ENCODE measurements around the gene GADL1. TPM values are rescaled to one million over a fixed set of nuclear protein-coding genes. Genes with fewer than 3 reads are reported as not detected.

Gene GADL1
- polyA plus RNA-seq, 1 donor (not counting 4 experiments of a cell fraction or from before 2014, with no cell fraction given), result not detected

DNA sequence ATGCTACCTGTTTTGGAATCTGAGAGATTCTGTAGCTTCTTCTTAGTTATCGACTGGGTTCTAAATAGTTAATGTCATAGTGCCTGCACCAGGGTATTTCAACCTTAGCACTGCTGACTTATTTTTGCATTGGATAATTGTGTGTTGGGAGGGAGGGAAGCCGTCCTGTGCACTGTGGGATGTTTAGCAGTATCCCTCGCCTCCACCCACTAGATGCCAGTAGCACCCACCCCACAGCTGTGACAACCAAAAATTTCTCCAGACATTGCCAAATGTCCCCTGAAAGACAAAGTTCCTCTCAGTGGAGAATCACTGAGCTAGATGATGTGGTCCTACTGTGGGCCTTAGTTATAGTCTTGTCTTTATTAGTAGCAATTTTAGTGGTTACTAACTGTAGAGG lies 199.8 kb downstream of the GADL1 start:
- H3K9ac ChIP-seq (ENCODE audit: control insufficient read depth, extremely low read depth, insufficient read depth, low read length), result no peak overlapping the region
- no peaks in the 10 kb centered on the region for H3K9me1 ChIP-seq (ENCODE audit: control insufficient read depth, extremely low read depth, insufficient read depth, low read length)
- no peak for TF ChIP-seq EZH2 (IDR thresholded peaks at IDR 0.05; ENCODE audit: low read length)
- no peak for TF ChIP-seq CTCF (optimal IDR thresholded peaks at IDR 0.05 in 1 of 3, IDR thresholded peaks at IDR 0.05 in 1 of 3, conservative IDR thresholded peaks at IDR 0.05 in 1 of 3; ENCODE audit: extremely low read depth in 1 of 3, insufficient read depth in 2 of 3, low read length in 3 of 3)
- peaks cover 41 to 48% of the 10 kb centered on the region in 2 experiments for H3K36me3 ChIP-seq (ENCODE audit: control insufficient read depth in 2 of 2, extremely low read depth in 1 of 2, insufficient read depth in 2 of 2, low read length in 2 of 2)
- H3K4me2 ChIP-seq (ENCODE audit: control insufficient read depth, extremely low read depth, insufficient read depth, low read depth, low read length), result no peak overlapping the region
- no peaks in the 10 kb centered on the region for H3K9me3 ChIP-seq (ENCODE audit: control insufficient read depth, low read depth, low read length)
- dilution Hi-C loops (cut with MboI; ENCODE audit: extremely low pct_ligation_motif_present, low sequenced_read_pairs), result no loop called here
- no peak overlapping the region for H2AFZ ChIP-seq (ENCODE audit: control insufficient read depth, low read length)
- H3K27me3 ChIP-seq (ENCODE audit: control insufficient read depth, extremely low read depth, insufficient read depth, low read length), result no peaks in the 10 kb centered on the region
- H3K4me1 ChIP-seq (ENCODE audit: control insufficient read depth, extremely low read depth, insufficient read depth, low read length), result peaks cover under 1% of the 10 kb centered on the region
- DNase-seq (ENCODE audit: low read depth, low spot score) (no peak), FAIRE-seq (no peak)
- peaks cover 10% of the 10 kb centered on the region for H3K79me2 ChIP-seq (ENCODE audit: control insufficient read depth, insufficient read depth, low read length)
- H3K27ac ChIP-seq (ENCODE audit: control insufficient read depth, insufficient read depth, low read length), result no peak overlapping the region
- no peak overlapping the region for H3K4me3 ChIP-seq (ENCODE audit: control insufficient read depth in 2 of 3, extremely low read depth in 1 of 3, insufficient read depth in 2 of 3, low read depth in 1 of 3, low read length in 3 of 3)
- no peaks in the 10 kb centered on the region for H4K20me1 ChIP-seq (ENCODE audit: control insufficient read depth, extremely low read depth, insufficient read depth, low read length)

DNA sequence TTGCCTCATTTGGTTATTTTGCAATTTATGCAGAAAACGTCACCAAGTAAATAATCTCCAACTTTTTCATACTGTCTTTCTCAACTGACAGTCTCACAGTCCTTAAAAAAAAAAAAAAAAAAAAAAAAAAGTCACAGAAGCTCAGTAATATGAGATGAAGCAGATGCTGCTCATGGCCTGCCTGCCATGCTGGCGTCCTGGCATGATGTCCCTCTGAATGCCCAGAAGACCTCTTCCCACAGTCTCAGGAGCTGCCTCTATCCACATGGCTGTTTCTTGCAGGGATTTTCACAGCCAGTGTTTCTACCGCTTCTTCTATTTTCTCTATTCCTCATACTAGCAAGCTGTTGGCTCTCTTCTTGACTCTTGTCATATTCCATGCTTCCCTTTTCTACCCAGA lies 200.3 kb downstream of the GADL1 start:
- no peak for FAIRE-seq
- H3K36me3 ChIP-seq (ENCODE audit: control insufficient read depth in 2 of 2, extremely low read depth in 1 of 2, insufficient read depth in 2 of 2, low read length in 2 of 2), result peaks cover 41 to 50% of the 10 kb centered on the region in 2 experiments
- H3K9ac ChIP-seq (ENCODE audit: control insufficient read depth, extremely low read depth, insufficient read depth, low read length), result no peak overlapping the region
- no peak overlapping the region for H3K4me3 ChIP-seq (ENCODE audit: control insufficient read depth in 2 of 3, extremely low read depth in 1 of 3, insufficient read depth in 2 of 3, low read depth in 1 of 3, low read length in 3 of 3)
- H3K27ac ChIP-seq (ENCODE audit: control insufficient read depth, insufficient read depth, low read length), result no peak overlapping the region
- no peaks in the 10 kb centered on the region for H3K9me1 ChIP-seq (ENCODE audit: control insufficient read depth, extremely low read depth, insufficient read depth, low read length)
- no peaks in the 10 kb centered on the region for H3K27me3 ChIP-seq (ENCODE audit: control insufficient read depth, extremely low read depth, insufficient read depth, low read length)
- H4K20me1 ChIP-seq (ENCODE audit: control insufficient read depth, extremely low read depth, insufficient read depth, low read length), result no peaks in the 10 kb centered on the region
- H3K79me2 ChIP-seq (ENCODE audit: control insufficient read depth, insufficient read depth, low read length), result peaks cover 10% of the 10 kb centered on the region
- H3K4me2 ChIP-seq (ENCODE audit: control insufficient read depth, extremely low read depth, insufficient read depth, low read depth, low read length), result no peak overlapping the region
- dilution Hi-C loops (cut with MboI; ENCODE audit: extremely low pct_ligation_motif_present, low sequenced_read_pairs), result no loop called here
- DNase-seq (ENCODE audit: low read depth, low spot score), result no peak
- H3K4me1 ChIP-seq (ENCODE audit: control insufficient read depth, extremely low read depth, insufficient read depth, low read length), result peaks cover 6% of the 10 kb centered on the region
- H3K9me3 ChIP-seq (ENCODE audit: control insufficient read depth, low read depth, low read length), result no peaks in the 10 kb centered on the region
- TF ChIP-seq CTCF (optimal IDR thresholded peaks at IDR 0.05 in 1 of 3, IDR thresholded peaks at IDR 0.05 in 1 of 3, conservative IDR thresholded peaks at IDR 0.05 in 1 of 3; ENCODE audit: extremely low read depth in 1 of 3, insufficient read depth in 2 of 3, low read length in 3 of 3) (no peak), EZH2 (IDR thresholded peaks at IDR 0.05; ENCODE audit: low read length) (no peak)
- no peak overlapping the region for H2AFZ ChIP-seq (ENCODE audit: control insufficient read depth, low read length)
